PC-9 (cell line): ENCODE data around the gene BTLA.

Experiments
- CTCF ChIP-seq: fragments of 200-600 bp; sonication (generic); conservative IDR thresholded peaks from 2 replicates; pipeline ENCODE4 v1.6.1; 2017; ENCODE audit warnings: mixed run types, antibody characterized with exemption, mild to moderate bottlenecking, moderate library complexity
- EZH2 ChIP-seq: fragments of 200-600 bp; sonication (generic); IDR thresholded peaks from 2 replicates; pipeline ENCODE4 v1.8.0; 2017; ENCODE audit warnings: antibody characterized with exemption, low read depth

GRCh38 chr3:112497897-112498548, 1.2 kb downstream of the BTLA start:
- TF ChIP-seq CTCF (no peak), EZH2 (no peak)
